C4-2B (cell line): Measurements from ENCODE around the gene ADAP1.

Source experiments
- ZFX ChIP-seq: fragments of 450-650 bp; IDR thresholded peaks from 2 replicates; pipeline ENCODE4 v1.6.1; 2017
- TF ChIP-seq, protein P1 (sequence below): fragments of 450-650 bp; conservative IDR thresholded peaks from 2 replicates; pipeline ENCODE4 v1.5.1; 2017; ENCODE audit warnings: mild to moderate bottlenecking

DNA sequence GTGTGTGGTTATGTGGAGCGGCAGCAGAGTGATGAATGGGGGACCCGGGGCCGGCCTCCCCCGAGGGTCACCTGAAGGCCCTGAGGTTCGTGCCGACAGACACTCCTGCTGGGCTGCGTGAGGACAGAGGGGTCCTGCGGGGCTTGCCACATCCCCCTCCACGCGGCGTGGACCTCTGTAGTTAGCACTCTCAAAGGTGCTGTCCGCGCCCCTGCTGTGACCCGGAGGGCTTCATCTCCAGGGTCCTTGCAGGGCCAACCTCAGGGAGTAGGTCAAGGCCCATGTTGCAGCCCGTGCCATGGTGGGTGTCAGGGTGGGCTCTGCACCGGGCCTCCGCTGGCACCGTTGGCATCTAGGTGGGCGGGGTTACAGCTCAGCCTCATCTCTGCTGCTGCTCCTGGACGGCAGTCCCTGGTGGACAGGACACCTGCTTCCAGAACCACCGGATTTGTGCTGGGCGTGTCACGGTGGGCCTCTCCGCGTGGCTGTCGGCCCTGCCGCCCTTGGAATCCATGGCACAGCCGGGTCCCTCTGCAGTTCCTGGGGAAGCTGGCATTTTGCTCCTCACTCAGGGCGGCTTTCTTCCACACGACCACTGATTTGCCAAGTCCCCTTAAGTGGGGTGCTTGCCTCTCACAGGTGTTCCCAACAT is 97.9 kb downstream of the ADAP1 start:
- TF ChIP-seq, protein P1, sequence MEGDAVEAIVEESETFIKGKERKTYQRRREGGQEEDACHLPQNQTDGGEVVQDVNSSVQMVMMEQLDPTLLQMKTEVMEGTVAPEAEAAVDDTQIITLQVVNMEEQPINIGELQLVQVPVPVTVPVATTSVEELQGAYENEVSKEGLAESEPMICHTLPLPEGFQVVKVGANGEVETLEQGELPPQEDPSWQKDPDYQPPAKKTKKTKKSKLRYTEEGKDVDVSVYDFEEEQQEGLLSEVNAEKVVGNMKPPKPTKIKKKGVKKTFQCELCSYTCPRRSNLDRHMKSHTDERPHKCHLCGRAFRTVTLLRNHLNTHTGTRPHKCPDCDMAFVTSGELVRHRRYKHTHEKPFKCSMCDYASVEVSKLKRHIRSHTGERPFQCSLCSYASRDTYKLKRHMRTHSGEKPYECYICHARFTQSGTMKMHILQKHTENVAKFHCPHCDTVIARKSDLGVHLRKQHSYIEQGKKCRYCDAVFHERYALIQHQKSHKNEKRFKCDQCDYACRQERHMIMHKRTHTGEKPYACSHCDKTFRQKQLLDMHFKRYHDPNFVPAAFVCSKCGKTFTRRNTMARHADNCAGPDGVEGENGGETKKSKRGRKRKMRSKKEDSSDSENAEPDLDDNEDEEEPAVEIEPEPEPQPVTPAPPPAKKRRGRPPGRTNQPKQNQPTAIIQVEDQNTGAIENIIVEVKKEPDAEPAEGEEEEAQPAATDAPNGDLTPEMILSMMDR: no peak
- no peak for TF ChIP-seq ZFX
